GM12878 (cell line): ENCODE results near the gene DNAJA1. TPM values are rescaled to one million over a fixed set of nuclear protein-coding genes. Genes with fewer than 3 reads are reported as not detected.

ENCODE experiments used
- CEBPB ChIP-seq, 2 experiments: fragments of 150-350 bp in 1 of 2; IDR thresholded peaks; 2 replicates each; pipeline ENCODE4 v1.6.1; 2012 to 2014; ENCODE audit warnings: low read depth in 2 of 2, low read length in 2 of 2, borderline replicate concordance in 1 of 2, inconsistent platforms in 1 of 2
- HCFC1 ChIP-seq: fragments of 150-350 bp; IDR thresholded peaks from 2 replicates; pipeline ENCODE4 v1.6.1; 2014; ENCODE audit warnings: low read length
- HDAC2 ChIP-seq: fragments of 200-600 bp; sonication (generic); IDR thresholded peaks from 2 replicates; pipeline ENCODE4 v1.6.1; 2017
- JUND ChIP-seq: IDR thresholded peaks from 2 replicates; pipeline ENCODE4 v1.6.1; 2012; ENCODE audit warnings: low read depth, mild to moderate bottlenecking, low read length, improper control_type of control experiment, moderate library complexity
- MEF2B ChIP-seq: fragments of 450-650 bp; IDR thresholded peaks from 2 replicates; pipeline ENCODE4 v1.6.1; 2018; ENCODE audit warnings: mild to moderate bottlenecking, moderate library complexity; ENCODE audit not compliant: partially characterized antibody, poor library complexity, severe bottlenecking
- MTA2 ChIP-seq: fragments of 450-650 bp; IDR thresholded peaks from 2 replicates; pipeline ENCODE4 v1.6.1; 2016; ENCODE audit warnings: low read depth, mild to moderate bottlenecking, moderate library complexity
- MTA3 ChIP-seq: IDR thresholded peaks from 2 replicates; pipeline ENCODE4 v1.6.1; 2012; ENCODE audit warnings: low read length, inconsistent platforms, borderline replicate concordance
- NBN ChIP-seq: fragments of 450-650 bp; IDR thresholded peaks from 2 replicates; pipeline ENCODE4 v1.6.1; 2016
- SMAD1 ChIP-seq: fragments of 450-650 bp; IDR thresholded peaks from 2 replicates; pipeline ENCODE4 v1.6.1; 2018; ENCODE audit warnings: mild to moderate bottlenecking, low read depth; ENCODE audit not compliant: partially characterized antibody
- SPI1 ChIP-seq: IDR thresholded peaks from 2 replicates; pipeline ENCODE4 v1.6.1; 2011; ENCODE audit warnings: low read depth, mild to moderate bottlenecking, low read length, moderate library complexity, borderline replicate concordance; ENCODE audit not compliant: insufficient read depth
- TCF12 ChIP-seq: IDR thresholded peaks from 2 replicates; pipeline ENCODE4 v1.6.1; 2011; ENCODE audit warnings: low read depth, mild to moderate bottlenecking, low read length
- WRNIP1 ChIP-seq: IDR thresholded peaks from 2 replicates; pipeline ENCODE4 v1.6.1; 2011; ENCODE audit warnings: low read depth, low read length, improper control_type of control experiment, borderline replicate concordance
- polyA plus RNA-seq, 11 experiments: library from polyadenylated mRNA; depleted of rRNA in 4 of 11; unstranded in 6 of 11; stranded (reverse) in 5 of 11; fragments of >200 nt; fragmentation: Nextera tagmentation in 4 of 11; fragmentation: Illumina TruSeq in 1 of 11; extraction: Ambion mirVana in 4 of 11; extraction: Trizol in 1 of 11; gene quantifications; 1 replicate in 1 of 11; 2 replicates in 10 of 11; pipeline versions ENCODE4 v1.2.1 to v1.2.3, GENCODE V29; 2011 to 2016; ENCODE audit warnings: inconsistent platforms in 2 of 11, missing spikeins in 2 of 11, low read depth in 1 of 11
- total RNA-seq, 4 experiments: library from RNA; depleted of rRNA in 3 of 4; stranded (reverse); fragments of >200 nt in 3 of 4; fragmentation: Illumina TruSeq in 1 of 4; extraction: Trizol in 1 of 4; gene quantifications; 2 replicates each; pipeline versions ENCODE4 v1.2.1 to v1.2.3, GENCODE V29; 2013 to 2021
- TF ChIP-seq, protein P1 (sequence below): fragments of 450-650 bp; IDR thresholded peaks from 2 replicates; pipeline ENCODE4 v1.6.1; 2017; ENCODE audit warnings: mild to moderate bottlenecking, moderate library complexity
- TF ChIP-seq, protein P2 (sequence below): fragments of 450-650 bp; IDR thresholded peaks from 2 replicates; pipeline ENCODE4 v1.6.1; 2018; ENCODE audit warnings: mild to moderate bottlenecking, low read depth, moderate library complexity; ENCODE audit not compliant: partially characterized antibody
- TF ChIP-seq, protein P3 (sequence below): IDR thresholded peaks from 2 replicates; pipeline ENCODE4 v1.6.1; 2012; ENCODE audit warnings: mild to moderate bottlenecking, low read depth, low read length
- TF ChIP-seq, protein P4 (sequence below): IDR thresholded peaks from 2 replicates; pipeline ENCODE4 v1.6.1; 2012; ENCODE audit warnings: low read depth, low read length, improper control_type of control experiment

Gene DNAJA1
- total and polyA plus RNA-seq, 10 of the 15 experiments (the other 5 are each of a cell fraction or from before 2014, with no cell fraction given): 69.7 to 206 (median 146) TPM

DNA sequence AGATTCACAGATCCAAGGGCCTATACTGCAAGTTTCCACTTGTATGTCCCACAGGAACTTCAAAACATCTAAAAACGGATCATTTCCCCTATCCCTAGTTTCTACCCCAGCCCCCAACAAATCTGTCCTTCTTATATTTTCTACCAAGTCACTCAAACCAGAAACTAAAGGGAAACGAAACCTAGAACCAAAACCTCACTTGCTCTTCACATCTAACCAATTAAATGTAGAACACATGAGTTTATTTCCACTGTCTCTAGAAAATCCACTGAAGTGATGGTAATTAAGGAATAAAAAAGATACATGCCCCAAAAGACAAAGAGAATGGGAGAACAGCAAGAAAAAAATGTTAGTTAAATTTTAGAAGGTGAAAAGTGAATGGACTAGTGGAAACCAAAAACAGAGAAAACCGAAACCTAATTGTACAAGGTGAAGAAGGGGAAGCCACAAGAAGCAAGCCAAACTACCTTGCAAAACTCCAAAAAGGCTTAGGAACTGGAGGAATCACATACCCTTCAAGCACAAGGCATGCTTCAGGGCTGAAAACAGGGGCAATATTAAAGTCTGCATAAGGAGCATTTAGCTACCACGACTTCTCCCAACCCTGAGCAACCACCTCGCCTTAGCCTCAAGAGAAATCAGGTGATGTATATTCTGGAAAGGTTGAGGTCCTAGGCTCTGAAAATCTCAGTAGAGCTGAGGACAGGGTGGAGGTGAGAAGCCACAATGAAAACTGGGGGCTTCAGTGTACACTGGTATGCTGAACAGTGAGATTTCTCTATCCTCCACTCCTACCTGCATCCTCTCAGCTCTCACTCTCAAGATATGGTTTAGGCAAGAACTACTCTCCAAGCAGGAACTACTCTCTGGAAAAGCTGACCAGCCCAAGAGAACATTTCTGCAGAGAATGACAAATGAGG is 40.3 kb downstream of the DNAJA1 start (continued):
- TF ChIP-seq CEBPB (IDR thresholded peaks at IDR 0.05; ENCODE audit: borderline replicate concordance in 1 of 2, low read depth in 2 of 2, low read length in 2 of 2) (no peak), JUND (no peak), HDAC2 (no peak), HCFC1 (no peak), WRNIP1 (no peak), NBN (0 out of 2 replicates have a peak, but pooled peaks have one; percentile 37), MEF2B (peak; percentile 22), SMAD1 (no peak), MTA3 (no peak), SPI1 (peak; percentile 62), MTA2 (peak; percentile 86), TCF12 (no peak)
- TF ChIP-seq, protein P1, sequence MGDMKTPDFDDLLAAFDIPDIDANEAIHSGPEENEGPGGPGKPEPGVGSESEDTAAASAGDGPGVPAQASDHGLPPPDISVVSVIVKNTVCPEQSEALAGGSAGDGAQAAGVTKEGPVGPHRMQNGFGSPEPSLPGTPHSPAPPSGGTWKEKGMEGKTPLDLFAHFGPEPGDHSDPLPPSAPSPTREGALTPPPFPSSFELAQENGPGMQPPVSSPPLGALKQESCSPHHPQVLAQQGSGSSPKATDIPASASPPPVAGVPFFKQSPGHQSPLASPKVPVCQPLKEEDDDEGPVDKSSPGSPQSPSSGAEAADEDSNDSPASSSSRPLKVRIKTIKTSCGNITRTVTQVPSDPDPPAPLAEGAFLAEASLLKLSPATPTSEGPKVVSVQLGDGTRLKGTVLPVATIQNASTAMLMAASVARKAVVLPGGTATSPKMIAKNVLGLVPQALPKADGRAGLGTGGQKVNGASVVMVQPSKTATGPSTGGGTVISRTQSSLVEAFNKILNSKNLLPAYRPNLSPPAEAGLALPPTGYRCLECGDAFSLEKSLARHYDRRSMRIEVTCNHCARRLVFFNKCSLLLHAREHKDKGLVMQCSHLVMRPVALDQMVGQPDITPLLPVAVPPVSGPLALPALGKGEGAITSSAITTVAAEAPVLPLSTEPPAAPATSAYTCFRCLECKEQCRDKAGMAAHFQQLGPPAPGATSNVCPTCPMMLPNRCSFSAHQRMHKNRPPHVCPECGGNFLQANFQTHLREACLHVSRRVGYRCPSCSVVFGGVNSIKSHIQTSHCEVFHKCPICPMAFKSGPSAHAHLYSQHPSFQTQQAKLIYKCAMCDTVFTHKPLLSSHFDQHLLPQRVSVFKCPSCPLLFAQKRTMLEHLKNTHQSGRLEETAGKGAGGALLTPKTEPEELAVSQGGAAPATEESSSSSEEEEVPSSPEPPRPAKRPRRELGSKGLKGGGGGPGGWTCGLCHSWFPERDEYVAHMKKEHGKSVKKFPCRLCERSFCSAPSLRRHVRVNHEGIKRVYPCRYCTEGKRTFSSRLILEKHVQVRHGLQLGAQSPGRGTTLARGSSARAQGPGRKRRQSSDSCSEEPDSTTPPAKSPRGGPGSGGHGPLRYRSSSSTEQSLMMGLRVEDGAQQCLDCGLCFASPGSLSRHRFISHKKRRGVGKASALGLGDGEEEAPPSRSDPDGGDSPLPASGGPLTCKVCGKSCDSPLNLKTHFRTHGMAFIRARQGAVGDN: no peak
- TF ChIP-seq, protein P2, sequence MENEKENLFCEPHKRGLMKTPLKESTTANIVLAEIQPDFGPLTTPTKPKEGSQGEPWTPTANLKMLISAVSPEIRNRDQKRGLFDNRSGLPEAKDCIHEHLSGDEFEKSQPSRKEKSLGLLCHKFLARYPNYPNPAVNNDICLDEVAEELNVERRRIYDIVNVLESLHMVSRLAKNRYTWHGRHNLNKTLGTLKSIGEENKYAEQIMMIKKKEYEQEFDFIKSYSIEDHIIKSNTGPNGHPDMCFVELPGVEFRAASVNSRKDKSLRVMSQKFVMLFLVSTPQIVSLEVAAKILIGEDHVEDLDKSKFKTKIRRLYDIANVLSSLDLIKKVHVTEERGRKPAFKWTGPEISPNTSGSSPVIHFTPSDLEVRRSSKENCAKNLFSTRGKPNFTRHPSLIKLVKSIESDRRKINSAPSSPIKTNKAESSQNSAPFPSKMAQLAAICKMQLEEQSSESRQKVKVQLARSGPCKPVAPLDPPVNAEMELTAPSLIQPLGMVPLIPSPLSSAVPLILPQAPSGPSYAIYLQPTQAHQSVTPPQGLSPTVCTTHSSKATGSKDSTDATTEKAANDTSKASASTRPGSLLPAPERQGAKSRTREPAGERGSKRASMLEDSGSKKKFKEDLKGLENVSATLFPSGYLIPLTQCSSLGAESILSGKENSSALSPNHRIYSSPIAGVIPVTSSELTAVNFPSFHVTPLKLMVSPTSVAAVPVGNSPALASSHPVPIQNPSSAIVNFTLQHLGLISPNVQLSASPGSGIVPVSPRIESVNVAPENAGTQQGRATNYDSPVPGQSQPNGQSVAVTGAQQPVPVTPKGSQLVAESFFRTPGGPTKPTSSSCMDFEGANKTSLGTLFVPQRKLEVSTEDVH: no peak
- TF ChIP-seq, protein P3, sequence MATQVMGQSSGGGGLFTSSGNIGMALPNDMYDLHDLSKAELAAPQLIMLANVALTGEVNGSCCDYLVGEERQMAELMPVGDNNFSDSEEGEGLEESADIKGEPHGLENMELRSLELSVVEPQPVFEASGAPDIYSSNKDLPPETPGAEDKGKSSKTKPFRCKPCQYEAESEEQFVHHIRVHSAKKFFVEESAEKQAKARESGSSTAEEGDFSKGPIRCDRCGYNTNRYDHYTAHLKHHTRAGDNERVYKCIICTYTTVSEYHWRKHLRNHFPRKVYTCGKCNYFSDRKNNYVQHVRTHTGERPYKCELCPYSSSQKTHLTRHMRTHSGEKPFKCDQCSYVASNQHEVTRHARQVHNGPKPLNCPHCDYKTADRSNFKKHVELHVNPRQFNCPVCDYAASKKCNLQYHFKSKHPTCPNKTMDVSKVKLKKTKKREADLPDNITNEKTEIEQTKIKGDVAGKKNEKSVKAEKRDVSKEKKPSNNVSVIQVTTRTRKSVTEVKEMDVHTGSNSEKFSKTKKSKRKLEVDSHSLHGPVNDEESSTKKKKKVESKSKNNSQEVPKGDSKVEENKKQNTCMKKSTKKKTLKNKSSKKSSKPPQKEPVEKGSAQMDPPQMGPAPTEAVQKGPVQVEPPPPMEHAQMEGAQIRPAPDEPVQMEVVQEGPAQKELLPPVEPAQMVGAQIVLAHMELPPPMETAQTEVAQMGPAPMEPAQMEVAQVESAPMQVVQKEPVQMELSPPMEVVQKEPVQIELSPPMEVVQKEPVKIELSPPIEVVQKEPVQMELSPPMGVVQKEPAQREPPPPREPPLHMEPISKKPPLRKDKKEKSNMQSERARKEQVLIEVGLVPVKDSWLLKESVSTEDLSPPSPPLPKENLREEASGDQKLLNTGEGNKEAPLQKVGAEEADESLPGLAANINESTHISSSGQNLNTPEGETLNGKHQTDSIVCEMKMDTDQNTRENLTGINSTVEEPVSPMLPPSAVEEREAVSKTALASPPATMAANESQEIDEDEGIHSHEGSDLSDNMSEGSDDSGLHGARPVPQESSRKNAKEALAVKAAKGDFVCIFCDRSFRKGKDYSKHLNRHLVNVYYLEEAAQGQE: no peak
- TF ChIP-seq, protein P4, sequence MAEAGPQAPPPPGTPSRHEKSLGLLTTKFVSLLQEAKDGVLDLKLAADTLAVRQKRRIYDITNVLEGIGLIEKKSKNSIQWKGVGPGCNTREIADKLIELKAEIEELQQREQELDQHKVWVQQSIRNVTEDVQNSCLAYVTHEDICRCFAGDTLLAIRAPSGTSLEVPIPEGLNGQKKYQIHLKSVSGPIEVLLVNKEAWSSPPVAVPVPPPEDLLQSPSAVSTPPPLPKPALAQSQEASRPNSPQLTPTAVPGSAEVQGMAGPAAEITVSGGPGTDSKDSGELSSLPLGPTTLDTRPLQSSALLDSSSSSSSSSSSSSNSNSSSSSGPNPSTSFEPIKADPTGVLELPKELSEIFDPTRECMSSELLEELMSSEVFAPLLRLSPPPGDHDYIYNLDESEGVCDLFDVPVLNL: no peak
